ENCODE data around the gene SKI.

DNA sequence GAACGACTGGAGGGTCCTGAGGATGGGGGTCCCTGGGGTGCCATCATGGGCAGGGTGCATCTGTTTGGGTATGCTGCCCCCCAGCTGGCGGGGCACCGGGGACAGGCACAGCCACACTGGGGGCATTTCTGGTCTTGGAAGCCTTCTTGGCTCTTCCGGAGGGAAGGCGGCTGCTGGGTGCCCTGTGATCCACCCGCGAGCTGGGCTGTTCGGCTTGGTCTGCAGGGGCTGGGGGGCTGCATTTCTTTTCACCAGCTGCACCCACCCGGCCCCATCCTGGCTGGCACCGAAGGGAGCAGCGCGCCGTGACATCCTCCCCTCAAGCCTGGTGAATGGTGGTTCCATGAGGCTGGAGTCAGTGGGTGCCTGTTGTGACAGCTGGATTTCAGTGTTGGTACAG, 45.7 kb upstream of the SKI start:
- TF ChIP-seq, protein P1, sequence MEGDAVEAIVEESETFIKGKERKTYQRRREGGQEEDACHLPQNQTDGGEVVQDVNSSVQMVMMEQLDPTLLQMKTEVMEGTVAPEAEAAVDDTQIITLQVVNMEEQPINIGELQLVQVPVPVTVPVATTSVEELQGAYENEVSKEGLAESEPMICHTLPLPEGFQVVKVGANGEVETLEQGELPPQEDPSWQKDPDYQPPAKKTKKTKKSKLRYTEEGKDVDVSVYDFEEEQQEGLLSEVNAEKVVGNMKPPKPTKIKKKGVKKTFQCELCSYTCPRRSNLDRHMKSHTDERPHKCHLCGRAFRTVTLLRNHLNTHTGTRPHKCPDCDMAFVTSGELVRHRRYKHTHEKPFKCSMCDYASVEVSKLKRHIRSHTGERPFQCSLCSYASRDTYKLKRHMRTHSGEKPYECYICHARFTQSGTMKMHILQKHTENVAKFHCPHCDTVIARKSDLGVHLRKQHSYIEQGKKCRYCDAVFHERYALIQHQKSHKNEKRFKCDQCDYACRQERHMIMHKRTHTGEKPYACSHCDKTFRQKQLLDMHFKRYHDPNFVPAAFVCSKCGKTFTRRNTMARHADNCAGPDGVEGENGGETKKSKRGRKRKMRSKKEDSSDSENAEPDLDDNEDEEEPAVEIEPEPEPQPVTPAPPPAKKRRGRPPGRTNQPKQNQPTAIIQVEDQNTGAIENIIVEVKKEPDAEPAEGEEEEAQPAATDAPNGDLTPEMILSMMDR (conservative IDR thresholded peaks at IDR 0.05; ENCODE audit: low read depth, low read length) = no peak
- TF ChIP-seq EZH2phosphoT487 (IDR thresholded peaks at IDR 0.05; ENCODE audit: borderline replicate concordance, low read length) = no peak
